ENCODE measurements around the gene CTBP2. TPM values are rescaled to one million over a fixed set of nuclear protein-coding genes. Genes with fewer than 3 reads are reported as not detected.

The CTBP2 gene
- total RNA-seq, 1 donor from 2014 or later, result 57.3 TPM

GRCh38 chr10:125203186-125203800 is 42.9 kb upstream of the CTBP2 start:
- H3K4me3 ChIP-seq (ENCODE audit: low read depth, low read length), result no peak overlapping the region
- no peak for DNase-seq (ENCODE audit: low read depth)
- TF ChIP-seq, protein P1, sequence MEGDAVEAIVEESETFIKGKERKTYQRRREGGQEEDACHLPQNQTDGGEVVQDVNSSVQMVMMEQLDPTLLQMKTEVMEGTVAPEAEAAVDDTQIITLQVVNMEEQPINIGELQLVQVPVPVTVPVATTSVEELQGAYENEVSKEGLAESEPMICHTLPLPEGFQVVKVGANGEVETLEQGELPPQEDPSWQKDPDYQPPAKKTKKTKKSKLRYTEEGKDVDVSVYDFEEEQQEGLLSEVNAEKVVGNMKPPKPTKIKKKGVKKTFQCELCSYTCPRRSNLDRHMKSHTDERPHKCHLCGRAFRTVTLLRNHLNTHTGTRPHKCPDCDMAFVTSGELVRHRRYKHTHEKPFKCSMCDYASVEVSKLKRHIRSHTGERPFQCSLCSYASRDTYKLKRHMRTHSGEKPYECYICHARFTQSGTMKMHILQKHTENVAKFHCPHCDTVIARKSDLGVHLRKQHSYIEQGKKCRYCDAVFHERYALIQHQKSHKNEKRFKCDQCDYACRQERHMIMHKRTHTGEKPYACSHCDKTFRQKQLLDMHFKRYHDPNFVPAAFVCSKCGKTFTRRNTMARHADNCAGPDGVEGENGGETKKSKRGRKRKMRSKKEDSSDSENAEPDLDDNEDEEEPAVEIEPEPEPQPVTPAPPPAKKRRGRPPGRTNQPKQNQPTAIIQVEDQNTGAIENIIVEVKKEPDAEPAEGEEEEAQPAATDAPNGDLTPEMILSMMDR (conservative IDR thresholded peaks at IDR 0.05; ENCODE audit: low read depth, low read length), result no peak

- no peak overlapping the region for H3K4me3 ChIP-seq (ENCODE audit: low read depth, low read length)
- DNase-seq (ENCODE audit: low read depth), result no peak
- TF ChIP-seq, protein P1 (conservative IDR thresholded peaks at IDR 0.05; ENCODE audit: low read depth, low read length), result no peak
Observed at GRCh38 chr10:125201791-125202622, 41.6 kb upstream of the CTBP2 start.

DNA sequence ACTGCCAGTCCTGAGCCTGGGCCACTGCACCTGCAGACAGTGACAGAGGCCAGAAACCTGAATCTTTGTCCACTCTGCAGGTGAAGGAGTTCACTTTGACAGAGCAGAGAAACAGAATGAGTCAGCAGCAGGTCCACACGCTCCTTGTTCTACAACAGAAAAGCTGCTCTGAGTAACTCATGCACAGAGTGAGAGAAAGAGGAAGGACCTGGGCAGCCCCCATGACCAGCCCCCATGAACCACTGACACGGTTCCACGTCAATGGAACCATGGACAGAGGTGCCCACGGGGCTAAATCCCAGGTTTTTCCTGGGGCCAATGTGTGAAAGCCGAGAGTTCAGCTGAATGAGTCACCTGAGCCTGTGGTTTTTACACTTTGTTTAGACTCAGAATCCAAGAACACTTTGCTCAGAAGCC is 40.8 kb upstream of the CTBP2 start:
- TF ChIP-seq, protein P1 (conservative IDR thresholded peaks at IDR 0.05; ENCODE audit: low read depth, low read length), result no peak
- H3K4me3 ChIP-seq (ENCODE audit: low read depth, low read length), result no peak overlapping the region
- DNase-seq (ENCODE audit: low read depth), result peak; percentile 95

DNA sequence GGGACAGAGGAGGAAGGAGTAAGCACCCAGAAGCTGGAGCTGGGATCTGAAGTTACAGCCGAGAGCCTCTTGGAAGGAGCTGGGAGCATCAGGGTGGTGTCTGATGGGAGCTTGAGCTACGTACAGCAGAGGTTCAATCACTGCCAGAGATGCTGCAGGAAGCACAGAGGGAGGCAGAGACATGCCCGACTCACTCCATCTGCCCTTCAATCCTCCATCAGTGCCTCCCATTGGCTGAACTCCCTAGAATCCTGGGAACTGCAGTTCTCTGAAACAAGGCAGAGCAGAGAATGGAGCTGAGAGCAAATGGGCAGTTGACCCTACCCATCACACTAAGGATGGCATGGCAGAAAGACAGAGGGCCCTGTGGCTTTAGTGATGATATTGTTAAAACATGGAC is 40.0 kb upstream of the CTBP2 start:
- TF ChIP-seq, protein P1 (conservative IDR thresholded peaks at IDR 0.05; ENCODE audit: low read depth, low read length), result no peak
- H3K4me3 ChIP-seq (ENCODE audit: low read depth, low read length), result no peak overlapping the region
- DNase-seq (ENCODE audit: low read depth), result no peak

DNA sequence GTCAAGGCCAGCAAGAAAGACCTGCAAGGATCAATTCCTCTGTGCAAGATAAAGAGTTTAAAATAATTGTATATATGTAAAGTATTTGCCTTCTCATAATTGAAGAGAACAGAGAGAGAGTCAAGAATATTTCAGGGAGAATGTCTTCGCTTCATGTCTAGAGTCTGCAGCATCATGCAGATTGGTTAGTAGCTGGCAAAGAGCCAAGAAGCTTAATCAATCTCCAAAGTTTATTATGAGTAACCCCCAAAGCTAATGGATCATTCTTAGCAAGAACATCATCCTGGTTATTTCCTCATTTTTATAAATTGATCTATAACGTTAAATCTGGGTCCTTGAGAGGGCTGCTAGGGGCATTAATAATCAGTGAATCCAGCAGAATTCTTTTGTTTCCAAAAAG is 38.9 kb upstream of the CTBP2 start:
- TF ChIP-seq, protein P1 (conservative IDR thresholded peaks at IDR 0.05; ENCODE audit: low read depth, low read length), result no peak
- no peak for DNase-seq (ENCODE audit: low read depth)
- H3K4me3 ChIP-seq (ENCODE audit: low read depth, low read length), result no peak overlapping the region

GRCh38 chr10:125194814-125195213 is 34.5 kb upstream of the CTBP2 start:
- no peak for DNase-seq (ENCODE audit: low read depth)
- TF ChIP-seq, protein P1 (conservative IDR thresholded peaks at IDR 0.05; ENCODE audit: low read depth, low read length), result no peak
- H3K4me3 ChIP-seq (ENCODE audit: low read depth, low read length), result no peak overlapping the region
